Endothelial cell (in vitro differentiated cells): ENCODE data around the gene GALNT9. TPM values are rescaled to one million over a fixed set of nuclear protein-coding genes. Genes with fewer than 3 reads are reported as not detected.

Source experiments
- DNase-seq: peaks from one replicate; pipeline ENCODE4 v3.0.0; 2021; ENCODE audit warnings: low spot score
- H3K27ac Mint-ChIP-seq: one replicate; pipeline ENCODE4 v1.8.0; 2021; ENCODE audit warnings: mixed read lengths, inconsistent platforms; ENCODE audit not compliant: unreplicated experiment
- H3K27me3 Mint-ChIP-seq: one replicate; pipeline ENCODE4 v1.8.0; 2021; ENCODE audit warnings: mild to moderate bottlenecking, moderate library complexity, mixed read lengths, inconsistent platforms; ENCODE audit not compliant: unreplicated experiment
- H3K36me3 Mint-ChIP-seq: one replicate; pipeline ENCODE4 v1.8.0; 2021; ENCODE audit warnings: mild to moderate bottlenecking, low read depth, mixed read lengths, inconsistent platforms; ENCODE audit not compliant: unreplicated experiment
- H3K4me1 Mint-ChIP-seq: one replicate; pipeline ENCODE4 v1.8.0; 2021; ENCODE audit warnings: mild to moderate bottlenecking, mixed read lengths, inconsistent platforms; ENCODE audit not compliant: unreplicated experiment
- H3K4me3 Mint-ChIP-seq: one replicate; pipeline ENCODE4 v1.8.0; 2021; ENCODE audit warnings: mild to moderate bottlenecking, mixed read lengths, inconsistent platforms; ENCODE audit not compliant: unreplicated experiment
- H3K9me3 Mint-ChIP-seq: one replicate; pipeline ENCODE4 v1.8.0; 2021; ENCODE audit warnings: mixed read lengths, inconsistent platforms; ENCODE audit not compliant: unreplicated experiment
- total RNA-seq: library from RNA; stranded (reverse); fragmentation: NEBNext Ultra II Directional; extraction: Animal tissue kit (Norgen Biotek cat#: 25700); gene quantifications from one replicate; pipeline ENCODE4 v1.2.1, GENCODE V29; 2021; ENCODE audit not compliant: unreplicated experiment
- TF ChIP-seq, protein P1 (sequence below): fragments of 200-600 bp; sonication (generic); IDR thresholded peaks from one replicate; pipeline ENCODE4 v1.5.0; 2021; ENCODE audit warnings: antibody characterized with exemption; ENCODE audit not compliant: unreplicated experiment

The GALNT9 gene
- total RNA-seq, 1 donor from 2014 or later, result not detected

GRCh38 chr12:132333766-132334165 is 4.4 kb upstream of the GALNT9 start:
- Mint-ChIP-seq H3K27ac (no peak overlapping the region), H3K36me3 (peaks cover 8% of the 10 kb centered on the region), H3K9me3 (no peaks in the 10 kb centered on the region), H3K4me3 (no peak overlapping the region), H3K4me1 (peaks cover 4% of the 10 kb centered on the region), H3K27me3 (peaks cover 15% of the 10 kb centered on the region)
- TF ChIP-seq, protein P1, sequence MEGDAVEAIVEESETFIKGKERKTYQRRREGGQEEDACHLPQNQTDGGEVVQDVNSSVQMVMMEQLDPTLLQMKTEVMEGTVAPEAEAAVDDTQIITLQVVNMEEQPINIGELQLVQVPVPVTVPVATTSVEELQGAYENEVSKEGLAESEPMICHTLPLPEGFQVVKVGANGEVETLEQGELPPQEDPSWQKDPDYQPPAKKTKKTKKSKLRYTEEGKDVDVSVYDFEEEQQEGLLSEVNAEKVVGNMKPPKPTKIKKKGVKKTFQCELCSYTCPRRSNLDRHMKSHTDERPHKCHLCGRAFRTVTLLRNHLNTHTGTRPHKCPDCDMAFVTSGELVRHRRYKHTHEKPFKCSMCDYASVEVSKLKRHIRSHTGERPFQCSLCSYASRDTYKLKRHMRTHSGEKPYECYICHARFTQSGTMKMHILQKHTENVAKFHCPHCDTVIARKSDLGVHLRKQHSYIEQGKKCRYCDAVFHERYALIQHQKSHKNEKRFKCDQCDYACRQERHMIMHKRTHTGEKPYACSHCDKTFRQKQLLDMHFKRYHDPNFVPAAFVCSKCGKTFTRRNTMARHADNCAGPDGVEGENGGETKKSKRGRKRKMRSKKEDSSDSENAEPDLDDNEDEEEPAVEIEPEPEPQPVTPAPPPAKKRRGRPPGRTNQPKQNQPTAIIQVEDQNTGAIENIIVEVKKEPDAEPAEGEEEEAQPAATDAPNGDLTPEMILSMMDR, result no peak
- no peak for DNase-seq

DNA sequence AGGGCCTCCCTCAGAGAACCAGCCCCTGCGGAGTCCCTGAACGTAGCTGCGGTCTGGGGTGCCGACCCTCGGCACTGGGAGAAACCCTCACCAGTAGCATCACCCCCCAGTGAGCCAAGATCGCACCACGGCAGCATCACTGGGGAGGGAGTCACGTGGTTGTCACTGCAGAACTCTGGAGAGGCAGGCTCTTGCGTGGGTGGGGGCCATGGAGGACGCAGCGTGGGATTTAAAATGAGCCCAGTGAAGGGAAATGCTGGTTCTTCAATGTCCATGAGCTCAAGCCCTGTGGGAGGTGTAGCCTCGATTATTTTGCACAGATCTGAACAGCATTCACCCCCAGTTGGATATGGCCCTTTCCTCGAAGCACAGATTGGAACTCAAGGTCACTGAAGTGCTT is 3.9 kb upstream of the GALNT9 start:
- peaks cover 4% of the 10 kb centered on the region for H3K4me1 Mint-ChIP-seq
- no peak for DNase-seq
- H3K27ac Mint-ChIP-seq, result no peak overlapping the region
- peaks cover 8% of the 10 kb centered on the region for H3K36me3 Mint-ChIP-seq
- no peak overlapping the region for H3K4me3 Mint-ChIP-seq
- peaks cover 17% of the 10 kb centered on the region for H3K27me3 Mint-ChIP-seq
- TF ChIP-seq, protein P1, result no peak
- H3K9me3 Mint-ChIP-seq, result no peaks in the 10 kb centered on the region

DNA sequence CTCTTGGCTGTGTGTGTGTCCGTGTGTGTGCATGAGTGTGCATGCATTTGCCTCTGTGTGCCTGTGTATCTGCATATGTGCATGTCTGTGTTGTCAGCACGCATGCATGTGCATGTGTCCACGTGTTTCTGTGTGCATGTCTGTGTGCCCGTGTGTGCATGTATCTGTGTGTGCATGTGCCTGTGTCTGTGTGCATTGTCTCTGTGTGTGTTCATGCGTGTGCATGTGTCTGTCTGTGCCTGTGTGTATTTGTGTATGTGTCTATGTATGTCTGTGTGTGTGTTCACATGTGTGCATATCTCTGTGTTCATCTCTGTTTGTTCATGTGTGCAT is 1.1 kb upstream of the GALNT9 start:
- no peak for DNase-seq
- peaks cover 5% of the 10 kb centered on the region for H3K36me3 Mint-ChIP-seq
- H3K27me3 Mint-ChIP-seq, result peaks cover 22% of the 10 kb centered on the region
- no peaks in the 10 kb centered on the region for H3K9me3 Mint-ChIP-seq
- H3K27ac Mint-ChIP-seq, result peak overlapping the region; percentile 15
- peaks cover 16% of the 10 kb centered on the region for H3K4me1 Mint-ChIP-seq
- H3K4me3 Mint-ChIP-seq, result peak overlapping the region; percentile 56
- TF ChIP-seq, protein P1, result no peak

GRCh38 chr12:132329720-132330548 is 545 bp upstream of the GALNT9 start:
- H3K27me3 Mint-ChIP-seq, result peaks cover 22% of the 10 kb centered on the region
- DNase-seq, result no peak
- peaks cover 5% of the 10 kb centered on the region for H3K36me3 Mint-ChIP-seq
- peaks cover 16% of the 10 kb centered on the region for H3K4me1 Mint-ChIP-seq
- H3K4me3 Mint-ChIP-seq, result no peak overlapping the region
- TF ChIP-seq, protein P1, result no peak
- no peak overlapping the region for H3K27ac Mint-ChIP-seq
- no peaks in the 10 kb centered on the region for H3K9me3 Mint-ChIP-seq

DNA sequence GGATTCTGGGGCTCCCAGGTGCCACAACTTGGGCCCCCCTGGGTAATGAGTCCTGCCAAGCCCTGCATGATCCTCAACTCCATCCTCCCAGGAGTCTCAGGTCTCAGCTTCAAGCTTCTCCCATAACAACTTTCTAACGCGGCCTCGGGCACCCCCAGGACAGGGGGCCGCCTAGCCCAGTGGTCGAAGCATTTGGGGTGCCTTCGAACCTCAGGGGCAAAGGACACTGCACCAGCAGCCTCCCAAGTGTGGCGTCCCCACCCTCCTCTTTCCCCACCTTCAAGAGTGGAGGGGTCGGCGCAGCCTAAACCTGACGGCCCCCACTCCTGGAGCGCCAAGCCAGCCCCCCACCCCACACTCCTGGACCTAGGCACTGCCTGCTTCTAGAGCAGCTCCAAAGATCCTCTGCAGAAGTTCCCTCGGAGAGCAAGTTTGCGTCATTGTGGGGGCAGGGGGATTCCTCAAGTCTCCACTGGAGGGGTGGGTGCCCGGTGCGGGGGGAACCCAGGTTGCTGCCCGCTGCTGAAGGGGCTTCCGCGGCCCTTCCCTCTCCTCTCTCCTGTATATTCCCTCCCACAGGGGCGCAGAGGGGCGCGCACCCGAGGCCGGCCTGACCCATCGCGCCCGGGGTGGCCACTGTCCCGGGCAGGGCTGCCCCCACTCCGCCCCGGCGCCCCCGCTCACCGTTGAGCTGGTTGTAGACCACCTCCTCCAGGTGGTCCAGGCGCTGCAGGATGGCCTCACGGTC is 933 bp downstream of the GALNT9 start:
- H3K4me1 Mint-ChIP-seq, result peaks cover 16% of the 10 kb centered on the region
- H3K4me3 Mint-ChIP-seq, result no peak overlapping the region
- DNase-seq, result no peak
- TF ChIP-seq, protein P1, result no peak
- H3K9me3 Mint-ChIP-seq, result no peaks in the 10 kb centered on the region
- H3K36me3 Mint-ChIP-seq, result peaks cover 5% of the 10 kb centered on the region
- H3K27me3 Mint-ChIP-seq, result peaks cover 18% of the 10 kb centered on the region
- H3K27ac Mint-ChIP-seq, result no peak overlapping the region
